Right cardiac atrium (tissue), 5 donors: ENCODE data around the gene TNFRSF12A. TPM values are rescaled to one million over a fixed set of nuclear protein-coding genes. Genes with fewer than 3 reads are reported as not detected.
A peak's percentile ranks its signal among the peaks of the same experiment; 100 is the strongest.

Experiments used
- ATAC-seq, 2 donors: fragments of 200-7000 bp; cut with Tn5 transposase; one replicate each; pipeline versions ENCODE4 v1.8.0 to v1.9.1; 2020; ENCODE audit warnings: moderate library complexity in 2 of 2, mild to moderate bottlenecking in 1 of 2
- DNase-seq, 3 donors: peaks; one replicate each; pipeline ENCODE4 v3.0.0-alpha.2; 2020
- H3K27ac ChIP-seq: one replicate; pipeline ENCODE4 v1.5.1; 2013; ENCODE audit warnings: mild to moderate bottlenecking, low read length, control low read depth, moderate library complexity
- H3K27me3 ChIP-seq: one replicate; pipeline ENCODE4 v1.6.1; 2013; ENCODE audit not compliant: control insufficient read depth, insufficient read depth
- H3K4me1 ChIP-seq: one replicate; pipeline ENCODE4 v1.6.1; 2013; ENCODE audit warnings: low read length; ENCODE audit not compliant: control insufficient read depth, insufficient read depth
- H3K4me3 ChIP-seq: one replicate; pipeline ENCODE4 v1.5.1; 2013; ENCODE audit warnings: low read length, control low read depth
- H3K9me3 ChIP-seq: one replicate; pipeline ENCODE4 v1.6.1; 2013; ENCODE audit warnings: low read length; ENCODE audit not compliant: control insufficient read depth
- WGBS: extraction: QIAGEN DNeasy Blood & Tissue Kit; methylation state at CpG from one replicate; pipeline ENCODE4 v1.1.7; 2013; 5-methylcytosine and 5-hydroxymethylcytosine counted together
- intact Hi-C, 4 donors: fragments of 100-400 bp; cut with DNase I; formaldehyde crosslinking; loops; one replicate each; pipeline versions ENCODE4 v1.11.0 to v1.14.0; 2022 to 2023
- polyA plus RNA-seq: library from polyadenylated mRNA; stranded (reverse); fragments of 200-250 nt; gene quantifications from one replicate; pipeline ENCODE4 v1.2.3, GENCODE V29; 2013
- total RNA-seq, 4 donors: library from RNA; stranded (reverse); fragmentation: NEBNext Ultra II Directional; extraction: Animal tissue kit (Norgen Biotek cat#: 25700); gene quantifications; one replicate each; pipeline ENCODE4 v1.2.1, GENCODE V29; 2021
- donor health status: healthy with polysubstance abuse.
- donor health status: DM: no; HTN: yes; CAD: no.
- donor health status: DM: no; HTN: no; CAD: no.
- donor health status: DM: no; HTN: yes; CAD: no; lungs with severe emphysema.
- donor health status: DM: yes; HTN: yes; CAD: no.

Gene TNFRSF12A
- total and polyA plus RNA-seq, 5 donors, result 13.8 to 94.7 (median 40.2) TPM

DNA sequence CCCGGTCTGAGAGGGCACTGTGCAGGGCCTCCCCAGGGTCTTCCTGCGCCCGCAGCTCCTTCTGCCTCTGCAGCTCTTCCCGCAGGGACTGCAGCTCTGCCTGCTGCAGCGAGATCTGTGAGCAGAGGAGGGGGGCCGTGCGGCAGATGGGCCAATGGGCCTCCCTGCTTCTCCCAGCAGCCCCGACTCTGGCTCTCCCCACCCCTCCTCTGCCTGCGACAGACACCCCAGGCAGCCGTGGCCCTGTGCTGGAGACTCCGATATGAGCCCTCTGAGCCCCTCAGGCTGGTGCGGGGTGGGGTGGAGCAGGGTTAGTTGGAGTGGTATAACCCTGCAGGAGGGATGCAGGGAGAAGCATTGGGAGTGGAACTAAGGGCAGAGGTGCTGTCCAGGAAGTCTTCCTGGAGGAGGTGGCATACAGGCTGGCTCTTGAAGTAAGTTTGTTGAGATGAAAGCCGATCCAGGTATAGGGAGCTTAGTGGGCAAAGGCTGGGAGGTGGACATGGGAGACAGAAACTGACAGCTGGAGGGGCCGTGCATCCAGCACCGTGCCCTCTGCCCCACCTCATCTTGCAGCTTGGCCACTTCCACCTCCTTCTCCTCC lies 8.7 kb downstream of the TNFRSF12A start:
- H3K9me3 ChIP-seq, result no peaks in the 10 kb centered on the region
- no peaks in the 10 kb centered on the region for H3K4me1 ChIP-seq
- ATAC-seq, result no peak
- WGBS, result 26% methylated on average over 15 of the region's 15 CpGs
- intact Hi-C loops, result no loop called here
- DNase-seq, result no peak
- H3K27me3 ChIP-seq, result no peaks in the 10 kb centered on the region
- no peak overlapping the region for H3K4me3 ChIP-seq
- H3K27ac ChIP-seq, result no peak overlapping the region

DNA sequence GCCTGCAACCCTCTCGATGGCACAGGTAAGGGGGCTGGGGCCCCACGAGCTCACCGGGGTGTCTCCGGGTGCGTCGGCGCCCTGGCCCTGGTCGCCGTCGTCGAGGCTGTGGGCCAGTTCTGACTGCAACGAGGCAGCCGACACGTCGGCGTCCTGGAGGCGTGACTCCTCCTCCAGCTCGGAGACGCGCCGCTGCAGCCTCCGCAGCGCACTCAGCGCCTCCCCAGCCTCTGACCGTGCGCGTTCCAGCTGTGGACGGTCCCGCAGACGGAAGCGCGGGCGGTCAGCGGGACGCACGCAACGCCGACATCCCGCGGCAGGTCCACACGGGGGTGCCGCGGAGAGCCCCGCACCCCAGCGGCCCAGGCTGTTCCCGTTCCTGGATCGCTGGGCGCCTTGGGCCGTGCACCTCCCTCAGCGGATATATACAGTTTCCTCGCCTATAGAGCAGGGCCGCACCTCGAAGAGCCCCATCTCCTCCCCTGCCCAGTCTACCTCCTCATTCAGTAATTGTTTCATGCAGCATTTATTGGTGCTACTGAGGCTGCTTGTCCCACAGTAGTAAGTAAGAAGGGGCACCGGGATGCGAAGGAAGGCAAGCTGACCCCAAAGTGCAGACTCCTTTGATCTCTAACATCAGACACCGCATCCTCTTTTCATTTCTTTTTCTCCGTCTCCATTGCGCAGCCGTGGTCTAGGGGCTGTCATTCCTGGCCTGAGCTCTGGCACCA lies 9.5 kb downstream of the TNFRSF12A start:
- intact Hi-C loops, result no loop called here
- ATAC-seq (peak in 1 of 2 donors; percentile 10), DNase-seq (peak in 1 of 3 donors; percentile 75)
- Histone ChIP-seq H3K4me1 (no peaks in the 10 kb centered on the region), H3K9me3 (no peaks in the 10 kb centered on the region), H3K27me3 (no peaks in the 10 kb centered on the region), H3K27ac (no peak overlapping the region), H3K4me3 (no peak overlapping the region)
- WGBS, result 11% methylated on average over 59 of the region's 59 CpGs

DNA sequence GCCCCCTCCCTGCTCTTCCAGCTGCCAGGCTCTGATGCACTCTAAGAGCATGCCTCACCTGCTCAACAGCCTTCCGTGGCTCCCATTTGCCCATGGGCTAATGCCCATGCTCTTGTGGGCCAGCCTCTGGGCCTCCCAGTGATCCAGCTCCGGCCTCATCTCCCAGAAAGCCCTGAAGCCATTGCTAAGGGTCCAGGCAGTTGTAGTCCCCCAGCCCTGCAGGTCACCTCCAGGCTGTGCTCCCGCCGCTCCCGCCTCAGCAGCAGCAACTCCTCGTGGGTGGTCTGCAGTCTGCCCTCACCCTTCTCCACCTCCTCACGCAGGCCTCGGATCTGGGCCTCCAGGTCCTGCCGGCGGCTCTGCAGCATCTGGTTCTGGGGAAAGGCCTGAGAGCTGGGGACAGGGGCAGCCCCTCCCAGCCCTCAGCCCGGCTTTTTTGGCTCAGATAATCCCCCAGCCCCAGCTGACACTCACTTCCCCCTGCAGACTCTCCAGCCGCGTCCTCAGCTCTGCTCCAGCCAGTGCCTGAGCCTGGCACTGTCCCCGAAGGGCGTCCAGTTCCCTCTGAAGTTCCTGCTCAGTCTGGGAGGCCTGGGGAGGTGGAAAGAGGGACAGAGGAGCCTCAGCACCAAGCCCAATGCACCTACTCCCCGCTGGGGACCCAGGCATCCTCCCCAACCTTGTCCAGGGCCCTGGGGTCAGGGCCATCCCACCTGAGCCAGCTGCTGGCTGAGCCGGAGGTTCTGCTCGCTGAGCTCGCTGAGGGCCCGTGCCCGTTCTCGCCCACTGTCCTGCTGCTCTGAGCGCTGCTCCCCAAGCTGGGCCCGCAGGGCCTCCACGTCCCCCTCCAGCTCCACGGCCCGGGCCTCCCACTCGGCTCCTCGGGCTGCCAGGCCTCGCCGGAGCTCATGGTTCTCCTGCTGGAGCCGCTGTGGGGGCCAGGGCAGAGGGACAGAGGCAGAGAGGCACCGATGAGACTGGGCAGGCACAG lies 10.3 kb downstream of the TNFRSF12A start:
- no peak for ATAC-seq
- intact Hi-C loops, result no loop called here
- H3K4me3 ChIP-seq, result no peak overlapping the region
- no peaks in the 10 kb centered on the region for H3K27me3 ChIP-seq
- DNase-seq, result no peak
- H3K4me1 ChIP-seq, result no peaks in the 10 kb centered on the region
- no peak overlapping the region for H3K27ac ChIP-seq
- no peaks in the 10 kb centered on the region for H3K9me3 ChIP-seq
- 82% methylated on average over 33 of the region's 33 CpGs for WGBS

DNA sequence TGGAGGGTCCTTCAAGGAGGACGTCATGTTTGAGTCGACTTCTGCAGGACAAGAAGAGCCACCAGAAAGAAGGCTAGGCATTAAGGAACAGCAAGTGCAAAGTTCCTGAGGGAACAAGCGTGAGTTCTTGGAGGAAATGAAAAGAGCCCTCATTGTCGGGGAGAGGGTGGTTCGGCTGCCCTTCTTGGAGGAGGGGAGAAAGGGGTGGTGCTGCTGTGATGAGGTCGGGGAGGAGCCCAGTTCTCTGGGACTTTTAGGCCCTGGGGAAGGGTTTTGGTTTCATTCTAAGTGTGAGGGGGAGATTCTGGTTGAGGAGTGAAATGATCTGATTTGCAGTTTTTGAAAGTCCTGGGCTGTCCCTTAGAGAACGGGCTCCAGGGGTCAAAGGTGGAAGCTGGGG lies 12.5 kb downstream of the TNFRSF12A start:
- intact Hi-C loops, result no loop called here
- 41% methylated on average over 7 of the region's 7 CpGs for WGBS
- no peak overlapping the region for H3K4me3 ChIP-seq
- H3K27me3 ChIP-seq, result no peaks in the 10 kb centered on the region
- ATAC-seq, result no peak
- no peak overlapping the region for H3K27ac ChIP-seq
- no peaks in the 10 kb centered on the region for H3K4me1 ChIP-seq
- H3K9me3 ChIP-seq, result no peaks in the 10 kb centered on the region
- DNase-seq, result peak in 1 of 3 donors; percentile 5

DNA sequence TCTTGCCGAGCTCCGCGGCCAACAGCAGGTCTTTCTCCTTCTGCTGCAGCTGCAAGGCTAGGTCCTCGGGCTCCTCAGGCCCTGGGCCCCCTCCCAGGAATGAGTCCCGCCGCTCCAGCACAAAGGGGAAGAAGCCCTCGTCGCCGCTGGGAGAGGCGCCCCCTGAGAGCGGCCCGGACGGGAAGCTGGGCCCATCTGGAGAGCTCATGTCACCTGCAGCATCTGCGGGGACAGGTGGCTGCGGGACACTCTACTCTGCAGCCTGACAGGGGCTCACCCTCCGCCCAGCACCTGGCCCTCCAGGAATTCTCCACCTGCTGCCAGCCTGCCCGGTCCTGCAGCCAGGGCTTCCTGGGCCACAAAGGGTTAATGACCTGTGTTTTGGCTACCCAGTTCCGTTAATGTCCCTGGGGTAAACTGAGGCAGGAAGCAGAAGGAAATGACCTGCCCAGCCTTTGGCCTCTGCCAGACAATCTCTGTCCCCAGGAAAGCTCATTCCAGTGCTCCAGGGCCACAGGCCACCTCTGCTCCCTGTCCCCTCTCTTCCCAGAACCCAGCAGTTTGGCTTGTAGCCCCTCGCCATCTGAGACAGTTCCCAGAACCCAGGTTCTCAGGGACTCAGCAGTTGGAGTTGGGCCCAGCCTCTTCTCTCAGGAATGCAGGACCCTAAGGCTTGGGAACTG lies 15.3 kb downstream of the TNFRSF12A start:
- WGBS, result 40% methylated on average over 19 of the region's 19 CpGs
- ATAC-seq (no peak), DNase-seq (peak in 1 of 3 donors; percentile 34)
- H3K4me1 ChIP-seq, result no peaks in the 10 kb centered on the region
- H3K9me3 ChIP-seq, result no peaks in the 10 kb centered on the region
- no peaks in the 10 kb centered on the region for H3K27me3 ChIP-seq
- H3K27ac ChIP-seq, result no peak overlapping the region
- intact Hi-C loops, result no loop called here
- no peak overlapping the region for H3K4me3 ChIP-seq

DNA sequence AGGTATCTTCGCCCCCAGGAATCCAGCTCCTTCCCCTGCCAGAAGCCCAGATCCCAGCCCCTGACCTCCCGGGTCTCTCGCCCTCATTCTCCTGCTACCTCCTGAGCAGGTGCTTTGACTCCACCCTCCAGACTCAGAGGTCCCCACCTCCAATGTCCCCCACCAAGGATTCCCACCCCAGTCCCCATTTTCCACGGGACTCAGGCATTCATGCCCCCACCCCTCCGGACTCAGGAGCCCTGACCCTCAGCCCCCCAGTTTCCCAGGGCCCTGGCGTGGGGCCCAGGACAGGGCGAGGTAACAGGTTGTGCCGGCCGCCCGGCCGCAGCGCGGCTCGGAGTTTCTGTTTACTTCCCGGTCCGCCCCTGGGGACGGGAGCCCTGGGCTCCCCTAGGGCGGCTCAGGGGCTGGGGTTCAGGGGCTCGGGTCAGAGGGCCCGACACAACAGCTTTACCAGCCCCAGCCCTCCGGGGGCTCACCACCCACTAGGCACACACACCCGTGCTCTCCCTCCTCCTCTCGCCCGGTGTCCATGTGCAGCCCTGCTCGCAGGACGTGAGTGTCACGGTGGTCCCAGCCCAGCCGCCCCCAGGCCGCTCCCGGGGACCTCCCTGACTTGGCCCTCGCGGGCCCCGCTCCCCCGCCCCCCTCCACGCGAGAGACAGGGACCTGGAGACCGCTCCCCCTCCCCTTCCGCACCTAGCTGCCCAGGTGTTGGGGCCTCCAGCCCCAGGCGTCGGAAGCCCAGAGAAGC lies 16.0 kb downstream of the TNFRSF12A start:
- no peaks in the 10 kb centered on the region for H3K4me1 ChIP-seq
- no peaks in the 10 kb centered on the region for H3K27me3 ChIP-seq
- H3K27ac ChIP-seq, result no peak overlapping the region
- H3K9me3 ChIP-seq, result no peaks in the 10 kb centered on the region
- peak in 1 of 2 donors; percentile 6 for ATAC-seq
- intact Hi-C loops, result no loop called here
- 3% methylated on average over 40 of the region's 40 CpGs for WGBS
- H3K4me3 ChIP-seq, result no peak overlapping the region
- DNase-seq, result peak in 1 of 3 donors; percentile 39

DNA sequence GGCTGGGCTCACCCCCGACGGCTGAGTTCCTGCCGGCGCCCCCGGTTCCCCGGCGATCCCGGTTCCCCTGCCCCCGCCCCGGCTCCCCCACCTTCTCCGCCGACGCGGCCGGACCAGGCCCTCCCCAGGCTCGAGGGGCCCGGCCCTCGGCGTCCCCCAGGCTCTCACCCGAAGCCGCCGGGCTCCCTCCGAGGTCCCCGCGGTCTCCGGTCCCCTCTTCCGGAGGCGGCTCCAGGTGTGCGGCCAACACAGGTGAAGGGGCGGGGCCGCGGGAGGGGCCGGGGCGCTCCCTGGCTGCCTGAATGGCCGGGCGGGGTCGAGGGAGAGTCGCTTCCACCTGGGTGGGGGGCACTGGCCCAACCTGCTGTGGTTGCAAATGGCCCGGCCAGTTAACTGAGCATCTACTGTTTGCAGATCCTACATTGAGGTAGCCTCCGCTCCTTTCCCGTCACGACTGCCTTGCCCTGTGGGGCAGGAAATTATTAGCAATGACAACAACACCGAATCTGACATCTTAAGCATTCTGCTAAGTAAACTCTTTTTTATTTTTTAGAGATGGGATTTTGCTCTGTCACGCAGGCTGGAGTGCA lies 16.7 kb downstream of the TNFRSF12A start, which contains the start of gene BICDL2:
Gene BICDL2 (minus strand): TSS at position 219 of the 590 bp plus-strand sequence. CDS start 1,448 bp downstream, outside the sequence.
- intact Hi-C loops, result no loop called here
- Histone ChIP-seq H3K4me3 (no peak within 1 kb of the TSS), H3K27ac (no peak within 1 kb of the TSS), H3K9me3 (no peaks in the 10 kb centered on the region), H3K4me1 (no peaks in the 10 kb centered on the region), H3K27me3 (no peaks in the 10 kb centered on the region)
- DNase-seq, result no peak
- ATAC-seq, result no peak
- WGBS, result 6% methylated on average over 44 of the region's 44 CpGs

DNA sequence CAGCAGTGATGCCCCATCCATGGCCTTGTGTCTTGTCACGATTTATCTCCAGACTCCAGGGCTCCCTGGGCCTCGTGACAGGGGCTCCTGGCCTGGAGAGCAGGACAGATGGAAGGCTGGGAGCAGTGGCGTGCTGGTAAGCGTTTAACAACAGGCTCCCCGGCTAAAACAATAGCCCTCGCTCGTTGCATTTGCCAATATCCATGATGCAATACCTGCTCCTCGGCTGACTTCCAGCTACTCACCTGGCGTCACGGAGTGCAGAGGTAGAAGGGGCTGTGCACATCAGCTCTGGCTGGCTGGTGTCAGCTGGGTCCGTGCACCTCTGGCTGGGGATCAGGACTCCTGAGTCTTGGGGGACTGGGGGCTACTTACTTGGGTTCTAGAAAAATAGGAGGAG lies 18.1 kb downstream of the TNFRSF12A start:
- H3K4me3 ChIP-seq, result no peak overlapping the region
- H3K9me3 ChIP-seq, result no peaks in the 10 kb centered on the region
- DNase-seq, result peak in 1 of 3 donors; percentile 22
- no peak overlapping the region for H3K27ac ChIP-seq
- 41% methylated on average over 11 of the region's 11 CpGs for WGBS
- intact Hi-C loops, result no loop called here
- H3K27me3 ChIP-seq, result no peaks in the 10 kb centered on the region
- no peak for ATAC-seq
- no peaks in the 10 kb centered on the region for H3K4me1 ChIP-seq

DNA sequence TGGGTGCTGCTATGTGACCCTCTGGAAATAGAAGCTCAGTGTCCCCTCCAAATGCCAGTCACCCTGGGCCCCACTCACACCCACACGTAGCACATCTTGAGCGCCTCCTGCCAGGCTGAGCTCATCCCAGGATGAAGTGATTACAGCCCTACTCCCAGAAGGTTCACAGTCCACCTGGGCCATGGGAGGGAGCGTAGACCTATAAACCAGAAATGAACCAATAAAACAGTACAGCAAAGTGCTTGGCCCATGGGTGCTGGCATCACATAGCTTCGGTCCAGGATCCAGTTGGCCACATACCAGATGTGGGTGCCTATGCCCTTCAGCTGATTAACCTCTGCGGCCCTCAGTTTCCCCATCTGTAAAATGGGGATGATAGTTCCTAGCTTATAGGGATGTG lies 18.7 kb downstream of the TNFRSF12A start:
- Histone ChIP-seq H3K27me3 (no peaks in the 10 kb centered on the region), H3K27ac (no peak overlapping the region), H3K4me1 (no peaks in the 10 kb centered on the region), H3K4me3 (no peak overlapping the region), H3K9me3 (no peaks in the 10 kb centered on the region)
- 80% methylated on average over 5 of the region's 5 CpGs for WGBS
- ATAC-seq (peak in 1 of 2 donors; percentile 10), DNase-seq (peak in 1 of 3 donors; percentile 9)
- intact Hi-C loops, result no loop called here

DNA sequence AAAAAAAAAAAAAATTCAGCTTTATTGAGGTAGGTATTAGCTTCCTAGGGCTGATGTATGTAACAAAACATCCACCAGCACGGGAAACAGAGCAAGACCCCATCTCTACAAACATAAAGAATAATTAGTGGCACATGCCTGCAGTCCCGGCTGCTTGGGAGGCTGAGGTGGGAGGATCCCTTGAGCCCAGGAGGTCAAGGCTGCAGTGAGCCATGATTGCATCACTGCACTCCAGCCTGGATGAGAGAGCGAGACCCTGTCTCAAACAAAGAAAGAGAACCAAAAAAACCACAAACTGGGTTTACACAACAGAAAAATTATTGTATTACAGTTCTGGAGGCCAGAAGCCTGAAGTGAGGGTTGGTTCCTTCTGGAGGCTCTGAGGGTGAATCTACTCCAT lies 22.2 kb downstream of the TNFRSF12A start:
- intact Hi-C loops, result no loop called here
- ATAC-seq, result no peak
- no peak for DNase-seq
- no peaks in the 10 kb centered on the region for H3K9me3 ChIP-seq
- H3K27ac ChIP-seq, result no peak overlapping the region
- no peaks in the 10 kb centered on the region for H3K27me3 ChIP-seq
- WGBS, result 91% methylated on average over 3 of the region's 3 CpGs
- no peaks in the 10 kb centered on the region for H3K4me1 ChIP-seq
- H3K4me3 ChIP-seq, result no peak overlapping the region
